Coronary artery (tissue), 2 donors: Measurements from ENCODE around the gene ZBTB20.

Experiments used
- DNase-seq: peaks from one replicate; pipeline ENCODE4 v3.0.0-alpha.2; 2017; ENCODE audit warnings: low spot score
- H3K27ac ChIP-seq, 2 donors: fragments of 200-600 bp; sonication (generic); one replicate each; pipeline ENCODE4 v1.5.1; 2016 to 2019
- H3K4me3 ChIP-seq: fragments of 200-600 bp; sonication (generic); 2 replicates; pipeline ENCODE4 v1.5.1; 2016; ENCODE audit warnings: mild to moderate bottlenecking, moderate library complexity
- CTCF ChIP-seq: fragments of 200-600 bp; sonication (generic); IDR thresholded peaks from one replicate; pipeline ENCODE4 v1.5.1; 2019; ENCODE audit warnings: antibody characterized with exemption

Gene ZBTB20

GRCh38 chr3:114286266-114286665 lies 860.8 kb downstream of the ZBTB20 start:
- TF ChIP-seq CTCF, result no peak
- DNase-seq, result no peak
- no peak overlapping the region for H3K4me3 ChIP-seq
- H3K27ac ChIP-seq, result no peak overlapping the region

GRCh38 chr3:114285648-114286230 lies 861.3 kb downstream of the ZBTB20 start:
- DNase-seq, result no peak
- no peak for TF ChIP-seq CTCF
- H3K4me3 ChIP-seq, result no peak overlapping the region
- H3K27ac ChIP-seq, result no peak overlapping the region

- Histone ChIP-seq H3K4me3 (no peak overlapping the region), H3K27ac (no peak overlapping the region)
- no peak for DNase-seq
- no peak for TF ChIP-seq CTCF
These were observed 862.4 kb downstream of the ZBTB20 start for GRCh38 chr3:114284644-114285043.
